Uterus (tissue), 4 donors: ENCODE measurements around the gene HID1. TPM values are rescaled to one million over a fixed set of nuclear protein-coding genes. Genes with fewer than 3 reads are reported as not detected.
"Not testable (repeated sequence)": the region's sequence is repeated elsewhere in the genome, so short reads cannot be mapped to it uniquely, and the experiment has no call there.

Source experiments
- DNase-seq, 2 donors: peaks; one replicate each; pipeline ENCODE4 v3.0.0-alpha.2; 2019 to 2020
- H3K27ac ChIP-seq, 2 donors: fragments of 200-600 bp; sonication (generic); 1 replicate in 1 of 2; 2 replicates in 1 of 2; pipeline ENCODE4 v1.5.1; 2016 to 2018
- H3K27me3 ChIP-seq, 2 donors: fragments of 200-600 bp; sonication (generic); one replicate each; pipeline ENCODE4 v1.5.1; 2018 to 2019; ENCODE audit warnings: control low read depth in 1 of 2
- H3K36me3 ChIP-seq, 2 donors: fragments of 200-600 bp; sonication (generic); one replicate each; pipeline ENCODE4 v1.5.1; 2019; ENCODE audit warnings: control low read depth in 1 of 2
- H3K4me1 ChIP-seq, 2 donors: fragments of 200-600 bp; sonication (generic); one replicate each; pipeline ENCODE4 v1.5.1; 2018 to 2019; ENCODE audit warnings: control low read depth in 1 of 2
- H3K4me3 ChIP-seq, 2 donors: fragments of 200-600 bp; sonication (generic); 1 replicate in 1 of 2; 2 replicates in 1 of 2; pipeline ENCODE4 v1.5.1; 2018 to 2019; ENCODE audit warnings: mild to moderate bottlenecking in 1 of 2
- H3K9me3 ChIP-seq, 2 donors: fragments of 200-600 bp; sonication (generic); one replicate each; pipeline ENCODE4 v1.5.1; 2019; ENCODE audit warnings: control low read depth in 1 of 2
- CTCF ChIP-seq, 4 experiments: fragments of 200-600 bp in 2 of 4; fragments of 450-650 bp in 2 of 4; sonication (generic) in 2 of 4; IDR thresholded peaks; one replicate each; pipeline ENCODE4 v1.5.1; 2016 to 2019; ENCODE audit warnings: antibody characterized with exemption in 4 of 4, mild to moderate bottlenecking in 2 of 4, moderate library complexity in 1 of 4
- POLR2A ChIP-seq, 2 donors: fragments of 450-650 bp; IDR thresholded peaks; one replicate each; pipeline ENCODE4 v1.6.1; 2016; ENCODE audit warnings: antibody characterized with exemption in 2 of 2, mild to moderate bottlenecking in 1 of 2, moderate library complexity in 1 of 2
- intact Hi-C: fragments of 100-400 bp; cut with DNase I; formaldehyde crosslinking; loops from one replicate; pipeline ENCODE4 v1.15.1; 2023; ENCODE audit warnings: low total_unique reads
- total RNA-seq, 4 donors: library from RNA; depleted of rRNA in 3 of 4; stranded (reverse); fragments of >200 nt in 3 of 4; gene quantifications; one replicate each; pipeline versions ENCODE4 v1.1.0 to v1.2.4, GENCODE V29; 2014 to 2023
- donor health status: DM: yes; HTN: yes; CAD: no.

The HID1 gene
- total RNA-seq, 4 donors from 2014 or later: 4.4 to 46.2 (median 22.6) TPM

GRCh38 chr17:75010683-75011400 is 38.3 kb upstream of the HID1 start:
- intact Hi-C loops: loop anchor here (10.0 kb wide), 1 partner anchor 46 kb away; no protein-coding TSS in a partner anchor
- no peak overlapping the region for H3K4me3 ChIP-seq
- TF ChIP-seq POLR2A (IDR thresholded peaks at IDR 0.05) (no peak), CTCF (IDR thresholded peaks at IDR 0.05) (peak in 2 of 4 experiments; percentile 21 to 24)

GRCh38 chr17:75009139-75009724 is 36.7 kb upstream of the HID1 start:
- Histone ChIP-seq H3K27me3 (no peaks in the 10 kb centered on the region), H3K36me3 (no peaks in the 10 kb centered on the region), H3K9me3 (no peaks in the 10 kb centered on the region), H3K27ac (peak overlapping the region in 1 of 2 donors; percentile 26), H3K4me1 (peaks cover 0 to 11% of the 10 kb centered on the region in 2 donors), H3K4me3 (no peak overlapping the region)
- DNase-seq: no peak
- no peak for TF ChIP-seq POLR2A (IDR thresholded peaks at IDR 0.05)
- no peak for TF ChIP-seq CTCF (IDR thresholded peaks at IDR 0.05)
- intact Hi-C loops: no loop called here

More at GRCh38 chr17:75010683-75011400, 38.3 kb upstream of the HID1 start:
- Histone ChIP-seq H3K27me3 (no peaks in the 10 kb centered on the region), H3K27ac (peak overlapping the region; percentile 90 to 94), H3K9me3 (no peaks in the 10 kb centered on the region), H3K4me1 (peaks cover 0 to 11% of the 10 kb centered on the region in 2 donors), H3K36me3 (no peaks in the 10 kb centered on the region)
- DNase-seq: peak; percentile 74 to 81

- Histone ChIP-seq H3K4me3 (no peak overlapping the region), H3K27me3 (no peaks in the 10 kb centered on the region), H3K27ac (no peak overlapping the region), H3K36me3 (no peaks in the 10 kb centered on the region), H3K9me3 (no peaks in the 10 kb centered on the region), H3K4me1 (peaks cover 0 to 11% of the 10 kb centered on the region in 2 donors)
- intact Hi-C loops: no loop called here
- TF ChIP-seq POLR2A (IDR thresholded peaks at IDR 0.05): no peak
- TF ChIP-seq CTCF (IDR thresholded peaks at IDR 0.05): no peak
- no peak for DNase-seq
Measured at GRCh38 chr17:75008373-75008772, 35.8 kb upstream of the HID1 start.

GRCh38 chr17:75006653-75007052 is 34.1 kb upstream of the HID1 start:
- no peaks in the 10 kb centered on the region for H3K9me3 ChIP-seq
- H3K27me3 ChIP-seq: no peaks in the 10 kb centered on the region
- TF ChIP-seq POLR2A (IDR thresholded peaks at IDR 0.05) (no peak), CTCF (IDR thresholded peaks at IDR 0.05) (no peak)
- no peaks in the 10 kb centered on the region for H3K36me3 ChIP-seq
- no peak overlapping the region for H3K27ac ChIP-seq
- no peak for DNase-seq
- intact Hi-C loops: no loop called here
- H3K4me1 ChIP-seq: peaks cover 0 to 10% of the 10 kb centered on the region in 2 donors
- no peak overlapping the region for H3K4me3 ChIP-seq

- H3K27me3 ChIP-seq, H3K4me1 ChIP-seq, H3K27ac ChIP-seq, H3K9me3 ChIP-seq, H3K4me3 ChIP-seq, H3K36me3 ChIP-seq, intact Hi-C loops, DNase-seq: not testable (repeated sequence)
Measured at GRCh38 chr17:75006084-75006483, 33.5 kb upstream of the HID1 start.
